ENCODE measurements around the gene ICA1.

The ICA1 gene

GRCh38 chr7:8176370-8177081 lies 85.4 kb downstream of the ICA1 start:
- no peak for DNase-seq (ENCODE audit: low read depth in 1 of 2, low spot score in 1 of 2)
- no peak for TF ChIP-seq JUND (IDR thresholded peaks at IDR 0.05; ENCODE audit: low read depth)
- in situ Hi-C loops (cut with HindIII; ENCODE audit: low pct_unique_long_range_greater_than_20kb, low sequenced_read_pairs), result no loop called here

- no peak for DNase-seq (ENCODE audit: low read depth in 1 of 2, low spot score in 1 of 2)
Measured at GRCh38 chr7:8175929-8176369, 86.0 kb downstream of the ICA1 start.

GRCh38 chr7:8172372-8173354 lies 89.3 kb downstream of the ICA1 start:
- DNase-seq (ENCODE audit: low read depth in 1 of 2, low spot score in 1 of 2), result no peak
- in situ Hi-C loops (cut with HindIII; ENCODE audit: low pct_unique_long_range_greater_than_20kb, low sequenced_read_pairs), result no loop called here
- no peak for TF ChIP-seq JUND (IDR thresholded peaks at IDR 0.05; ENCODE audit: low read depth)

More at GRCh38 chr7:8175929-8176369, 86.0 kb downstream of the ICA1 start:
- in situ Hi-C loops (cut with HindIII; ENCODE audit: low pct_unique_long_range_greater_than_20kb, low sequenced_read_pairs), result no loop called here
- no peak for TF ChIP-seq JUND (IDR thresholded peaks at IDR 0.05; ENCODE audit: low read depth)

- in situ Hi-C loops (cut with HindIII; ENCODE audit: low pct_unique_long_range_greater_than_20kb, low sequenced_read_pairs), result no loop called here
- TF ChIP-seq JUND (IDR thresholded peaks at IDR 0.05; ENCODE audit: low read depth), result no peak
- DNase-seq (ENCODE audit: low read depth in 1 of 2, low spot score in 1 of 2), result no peak
Measured at GRCh38 chr7:8169171-8169570, 92.8 kb downstream of the ICA1 start.

- DNase-seq (ENCODE audit: low read depth in 1 of 2, low spot score in 1 of 2), result no peak
- no peak for TF ChIP-seq JUND (IDR thresholded peaks at IDR 0.05; ENCODE audit: low read depth)
- in situ Hi-C loops (cut with HindIII; ENCODE audit: low pct_unique_long_range_greater_than_20kb, low sequenced_read_pairs), result no loop called here
Measured at GRCh38 chr7:8168336-8168735, 93.6 kb downstream of the ICA1 start.

GRCh38 chr7:8165150-8165549 lies 96.8 kb downstream of the ICA1 start:
- in situ Hi-C loops (cut with HindIII; ENCODE audit: low pct_unique_long_range_greater_than_20kb, low sequenced_read_pairs), result no loop called here
- no peak for TF ChIP-seq JUND (IDR thresholded peaks at IDR 0.05; ENCODE audit: low read depth)
- no peak for DNase-seq (ENCODE audit: low read depth in 1 of 2, low spot score in 1 of 2)

- in situ Hi-C loops (cut with HindIII; ENCODE audit: low pct_unique_long_range_greater_than_20kb, low sequenced_read_pairs), result no loop called here
- DNase-seq (ENCODE audit: low read depth in 1 of 2, low spot score in 1 of 2), result no peak
- no peak for TF ChIP-seq JUND (IDR thresholded peaks at IDR 0.05; ENCODE audit: low read depth)
Measured at GRCh38 chr7:8162181-8162580, 99.8 kb downstream of the ICA1 start.

GRCh38 chr7:8161364-8161828 lies 100.6 kb downstream of the ICA1 start:
- TF ChIP-seq JUND (IDR thresholded peaks at IDR 0.05; ENCODE audit: low read depth), result no peak
- DNase-seq (ENCODE audit: low read depth in 1 of 2, low spot score in 1 of 2), result no peak
- in situ Hi-C loops (cut with HindIII; ENCODE audit: low pct_unique_long_range_greater_than_20kb, low sequenced_read_pairs), result no loop called here

GRCh38 chr7:8160779-8161345 lies 101.1 kb downstream of the ICA1 start:
- no peak for DNase-seq (ENCODE audit: low read depth in 1 of 2, low spot score in 1 of 2)
- TF ChIP-seq JUND (IDR thresholded peaks at IDR 0.05; ENCODE audit: low read depth), result no peak
- in situ Hi-C loops (cut with HindIII; ENCODE audit: low pct_unique_long_range_greater_than_20kb, low sequenced_read_pairs), result no loop called here

- in situ Hi-C loops (cut with HindIII; ENCODE audit: low pct_unique_long_range_greater_than_20kb, low sequenced_read_pairs), result no loop called here
- TF ChIP-seq JUND (IDR thresholded peaks at IDR 0.05; ENCODE audit: low read depth), result no peak
- no peak for DNase-seq (ENCODE audit: low read depth in 1 of 2, low spot score in 1 of 2)
Measured at GRCh38 chr7:8160250-8160649, 101.7 kb downstream of the ICA1 start.

- TF ChIP-seq JUND (IDR thresholded peaks at IDR 0.05; ENCODE audit: low read depth), result no peak
- in situ Hi-C loops (cut with HindIII; ENCODE audit: low pct_unique_long_range_greater_than_20kb, low sequenced_read_pairs), result no loop called here
- DNase-seq (ENCODE audit: low read depth in 1 of 2, low spot score in 1 of 2), result no peak
Measured at GRCh38 chr7:8159595-8159994, 102.4 kb downstream of the ICA1 start.

GRCh38 chr7:8157296-8157695 lies 104.7 kb downstream of the ICA1 start:
- DNase-seq (ENCODE audit: low read depth in 1 of 2, low spot score in 1 of 2), result no peak
- no peak for TF ChIP-seq JUND (IDR thresholded peaks at IDR 0.05; ENCODE audit: low read depth)
- in situ Hi-C loops (cut with HindIII; ENCODE audit: low pct_unique_long_range_greater_than_20kb, low sequenced_read_pairs), result no loop called here
